ENCODE measurements around the gene NRAS. TPM values are rescaled to one million over a fixed set of nuclear protein-coding genes. Genes with fewer than 3 reads are reported as not detected.

Gene NRAS
- total RNA-seq, 1 experiment from 2014 or later: 48.0 TPM

DNA sequence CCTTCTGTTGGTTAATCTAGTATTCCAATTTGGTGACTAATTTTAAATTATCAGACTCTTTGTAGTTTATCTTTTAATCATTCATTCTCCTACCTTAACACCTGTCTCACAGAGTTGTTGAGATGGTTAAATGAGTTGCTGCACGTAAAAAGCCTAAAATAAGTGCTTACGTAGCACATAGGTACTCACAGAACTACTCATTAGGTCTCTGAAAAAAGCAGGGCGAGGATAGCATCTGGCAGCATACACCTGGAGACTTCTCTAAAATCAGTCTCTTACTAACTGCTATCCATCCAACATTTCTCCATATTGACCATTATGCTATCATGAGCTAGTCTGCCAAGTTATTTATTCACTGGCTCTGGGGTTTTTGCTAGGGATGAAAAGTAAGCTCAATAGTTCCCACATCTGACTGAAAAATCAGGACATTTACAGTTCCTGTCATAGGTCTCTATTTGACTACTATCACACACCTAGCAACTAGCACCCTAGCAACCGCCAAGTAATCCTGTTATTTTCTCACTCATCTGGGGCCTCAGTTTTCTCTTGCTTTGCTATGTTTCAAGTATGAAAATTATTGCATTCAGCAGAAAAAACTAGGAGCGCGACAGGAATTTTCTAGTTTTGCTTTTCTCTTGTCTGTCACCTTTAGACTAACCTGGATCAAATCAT is 30.0 kb upstream of the NRAS start:
- no peak overlapping the region for H3K9ac ChIP-seq (ENCODE audit: low read length)
- no peaks in the 10 kb centered on the region for H3K9me3 ChIP-seq (ENCODE audit: control insufficient read depth in 1 of 2, insufficient read depth in 1 of 2, low read depth in 1 of 2, low read length in 2 of 2)
- POLR2A ChIA-PET: no interaction called here
- intact Hi-C loops (cut with micrococcal nuclease): no loop called here
- H3K4me3 ChIP-seq (replicated peaks in 1 of 2; ENCODE audit: low read depth in 1 of 2, low read length in 2 of 2): no peak overlapping the region
- DNase-seq (ENCODE audit: low read depth, low spot score): no peak
- no peaks in the 10 kb centered on the region for H3K27me3 ChIP-seq (ENCODE audit: insufficient read depth, low read length)
- H3K36me3 ChIP-seq (ENCODE audit: control insufficient read depth in 1 of 2, insufficient read depth in 2 of 2, low read length in 2 of 2): peaks cover 46 to 48% of the 10 kb centered on the region in 2 experiments
- H4K20me1 ChIP-seq (ENCODE audit: insufficient read depth): peaks cover 62% of the 10 kb centered on the region; the same call in 1 of the 2 replicates
- peaks cover 100% of the 10 kb centered on the region for H3K79me2 ChIP-seq (ENCODE audit: insufficient read depth, low read length)
- H2AFZ ChIP-seq (ENCODE audit: low read depth, low read length, poor library complexity, severe bottlenecking): no peak overlapping the region
- CTCF ChIA-PET: no interaction called here
- ATAC-seq: no peak
- no peak overlapping the region for H3K27ac ChIP-seq (ENCODE audit: low read depth, low read length)
- TF ChIP-seq RAD21 (IDR thresholded peaks at IDR 0.05; ENCODE audit: low read depth): no peak
- TF ChIP-seq, protein P1, sequence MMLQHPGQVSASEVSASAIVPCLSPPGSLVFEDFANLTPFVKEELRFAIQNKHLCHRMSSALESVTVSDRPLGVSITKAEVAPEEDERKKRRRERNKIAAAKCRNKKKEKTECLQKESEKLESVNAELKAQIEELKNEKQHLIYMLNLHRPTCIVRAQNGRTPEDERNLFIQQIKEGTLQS (IDR thresholded peaks at IDR 0.05): no peak
- no peak for TF ChIP-seq ZNF274 (IDR thresholded peaks at IDR 0.05; ENCODE audit: low read depth, low read length)
- TF ChIP-seq, protein P2, sequence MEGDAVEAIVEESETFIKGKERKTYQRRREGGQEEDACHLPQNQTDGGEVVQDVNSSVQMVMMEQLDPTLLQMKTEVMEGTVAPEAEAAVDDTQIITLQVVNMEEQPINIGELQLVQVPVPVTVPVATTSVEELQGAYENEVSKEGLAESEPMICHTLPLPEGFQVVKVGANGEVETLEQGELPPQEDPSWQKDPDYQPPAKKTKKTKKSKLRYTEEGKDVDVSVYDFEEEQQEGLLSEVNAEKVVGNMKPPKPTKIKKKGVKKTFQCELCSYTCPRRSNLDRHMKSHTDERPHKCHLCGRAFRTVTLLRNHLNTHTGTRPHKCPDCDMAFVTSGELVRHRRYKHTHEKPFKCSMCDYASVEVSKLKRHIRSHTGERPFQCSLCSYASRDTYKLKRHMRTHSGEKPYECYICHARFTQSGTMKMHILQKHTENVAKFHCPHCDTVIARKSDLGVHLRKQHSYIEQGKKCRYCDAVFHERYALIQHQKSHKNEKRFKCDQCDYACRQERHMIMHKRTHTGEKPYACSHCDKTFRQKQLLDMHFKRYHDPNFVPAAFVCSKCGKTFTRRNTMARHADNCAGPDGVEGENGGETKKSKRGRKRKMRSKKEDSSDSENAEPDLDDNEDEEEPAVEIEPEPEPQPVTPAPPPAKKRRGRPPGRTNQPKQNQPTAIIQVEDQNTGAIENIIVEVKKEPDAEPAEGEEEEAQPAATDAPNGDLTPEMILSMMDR (IDR thresholded peaks at IDR 0.05 in 2 of 3, conservative IDR thresholded peaks at IDR 0.05 in 1 of 3; ENCODE audit: borderline replicate concordance in 1 of 3, insufficient read depth in 1 of 3, low read depth in 2 of 3, low read length in 2 of 3): no peak
- TF ChIP-seq FOSL1 (IDR thresholded peaks at IDR 0.05; ENCODE audit: low read depth): no peak
- no peak for TF ChIP-seq ZFX (IDR thresholded peaks at IDR 0.05)
- no peak for TF ChIP-seq YY1 (IDR thresholded peaks at IDR 0.05; ENCODE audit: extremely low read depth, insufficient replicate concordance, low read depth, low read length)
- TF ChIP-seq EZH2 (IDR thresholded peaks at IDR 0.05): no peak
- TF ChIP-seq POLR2A (IDR thresholded peaks at IDR 0.05; ENCODE audit: borderline replicate concordance, extremely low read depth, insufficient read depth, insufficient read length): no peak
- no peak for TF ChIP-seq CBX3 (IDR thresholded peaks at IDR 0.05; ENCODE audit: low read depth)
- TF ChIP-seq, protein P3, sequence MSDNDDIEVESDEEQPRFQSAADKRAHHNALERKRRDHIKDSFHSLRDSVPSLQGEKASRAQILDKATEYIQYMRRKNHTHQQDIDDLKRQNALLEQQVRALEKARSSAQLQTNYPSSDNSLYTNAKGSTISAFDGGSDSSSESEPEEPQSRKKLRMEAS (IDR thresholded peaks at IDR 0.05): no peak
- H3K4me1 ChIP-seq (ENCODE audit: control insufficient read depth in 1 of 2, insufficient read depth in 2 of 2, low read length in 2 of 2): no peaks in the 10 kb centered on the region
- H3K4me2 ChIP-seq (ENCODE audit: low read length): no peak overlapping the region
- RAD21 ChIA-PET (ENCODE audit: low non-redundant PET in 1 of 2, low total read pairs in 2 of 2, uncharacterized antibody in 2 of 2, unreplicated experiment in 2 of 2): no interaction called here
- no peaks in the 10 kb centered on the region for H3K9me2 ChIP-seq (ENCODE audit: insufficient read depth)
- BruUV-seq (replicated peaks): no TSS peak
